ENCODE measurements around the gene TMEM247.

Gene TMEM247

GRCh38 chr2:46481198-46482193 is 2.1 kb downstream of the TMEM247 start:
- H3K27ac ChIP-seq, result no peak overlapping the region
- no peak for TF ChIP-seq ZFX (IDR thresholded peaks at IDR 0.05)
- TF ChIP-seq, protein P1, sequence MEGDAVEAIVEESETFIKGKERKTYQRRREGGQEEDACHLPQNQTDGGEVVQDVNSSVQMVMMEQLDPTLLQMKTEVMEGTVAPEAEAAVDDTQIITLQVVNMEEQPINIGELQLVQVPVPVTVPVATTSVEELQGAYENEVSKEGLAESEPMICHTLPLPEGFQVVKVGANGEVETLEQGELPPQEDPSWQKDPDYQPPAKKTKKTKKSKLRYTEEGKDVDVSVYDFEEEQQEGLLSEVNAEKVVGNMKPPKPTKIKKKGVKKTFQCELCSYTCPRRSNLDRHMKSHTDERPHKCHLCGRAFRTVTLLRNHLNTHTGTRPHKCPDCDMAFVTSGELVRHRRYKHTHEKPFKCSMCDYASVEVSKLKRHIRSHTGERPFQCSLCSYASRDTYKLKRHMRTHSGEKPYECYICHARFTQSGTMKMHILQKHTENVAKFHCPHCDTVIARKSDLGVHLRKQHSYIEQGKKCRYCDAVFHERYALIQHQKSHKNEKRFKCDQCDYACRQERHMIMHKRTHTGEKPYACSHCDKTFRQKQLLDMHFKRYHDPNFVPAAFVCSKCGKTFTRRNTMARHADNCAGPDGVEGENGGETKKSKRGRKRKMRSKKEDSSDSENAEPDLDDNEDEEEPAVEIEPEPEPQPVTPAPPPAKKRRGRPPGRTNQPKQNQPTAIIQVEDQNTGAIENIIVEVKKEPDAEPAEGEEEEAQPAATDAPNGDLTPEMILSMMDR (conservative IDR thresholded peaks at IDR 0.05), result no peak

- TF ChIP-seq ZFX (IDR thresholded peaks at IDR 0.05), result no peak
- TF ChIP-seq, protein P1 (conservative IDR thresholded peaks at IDR 0.05), result no peak
- H3K27ac ChIP-seq, result no peak overlapping the region
Observed at GRCh38 chr2:46482490-46482889, 3.1 kb downstream of the TMEM247 start.

DNA sequence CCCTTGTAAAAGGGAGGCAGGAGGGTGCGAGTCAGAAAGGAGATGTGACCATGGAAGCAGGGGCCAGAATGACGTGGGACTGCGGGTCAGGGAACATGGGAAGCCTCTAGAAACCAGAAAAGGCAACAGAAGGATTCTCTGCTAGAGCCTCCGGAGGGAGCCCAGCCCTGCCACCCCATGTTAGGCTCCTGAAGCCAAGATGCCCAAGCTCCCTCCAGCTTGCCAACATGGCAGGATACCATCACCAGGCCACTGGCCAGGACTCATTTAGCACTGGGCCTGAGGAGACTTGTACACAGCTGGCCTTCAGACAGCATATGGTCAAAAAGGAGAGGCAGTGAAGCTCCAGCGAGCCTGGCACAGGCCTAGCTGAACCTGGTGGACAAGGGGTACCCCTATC is 5.6 kb downstream of the TMEM247 start:
- TF ChIP-seq ZFX (IDR thresholded peaks at IDR 0.05), result no peak
- TF ChIP-seq, protein P1 (conservative IDR thresholded peaks at IDR 0.05), result no peak

GRCh38 chr2:46486436-46486835 is 7.1 kb downstream of the TMEM247 start:
- no peak overlapping the region for H3K27ac ChIP-seq
- TF ChIP-seq, protein P1 (conservative IDR thresholded peaks at IDR 0.05), result no peak
- TF ChIP-seq ZFX (IDR thresholded peaks at IDR 0.05), result no peak

More for the DNA sequence above, 5.6 kb downstream of the TMEM247 start:
- H3K27ac ChIP-seq, result no peak overlapping the region

DNA sequence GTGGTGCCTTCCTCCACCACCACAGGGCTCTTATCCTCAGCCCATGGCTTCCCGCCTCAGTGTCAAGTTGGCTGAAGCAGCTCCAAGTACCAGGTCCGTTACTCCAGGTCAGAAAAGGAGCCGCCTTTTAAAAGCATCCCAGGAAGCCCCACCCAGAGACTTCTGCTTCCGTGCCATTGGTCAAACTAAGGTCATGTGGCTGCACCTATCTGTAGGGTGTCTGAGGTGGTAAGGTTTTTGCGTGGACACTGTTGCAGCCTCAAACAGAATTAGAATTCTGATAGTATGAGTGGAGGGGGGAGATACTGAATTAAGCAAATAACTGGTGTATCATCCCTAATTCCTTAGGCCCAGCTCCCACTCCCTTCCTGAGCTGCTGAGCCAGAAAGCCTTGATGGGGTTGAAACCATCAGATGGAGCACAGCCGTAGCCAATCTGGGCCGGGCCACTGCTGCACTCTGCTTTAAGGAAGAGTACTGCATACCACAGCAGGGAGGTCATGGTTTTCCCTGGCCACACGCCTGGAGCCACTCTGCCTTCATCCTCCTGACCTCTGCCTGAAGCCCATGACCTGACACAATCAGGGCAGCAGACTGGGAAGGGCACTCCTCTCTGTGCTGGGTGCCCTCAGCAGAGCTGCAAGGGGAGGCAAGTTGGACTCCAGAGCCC is 8.4 kb downstream of the TMEM247 start:
- TF ChIP-seq ZFX (IDR thresholded peaks at IDR 0.05), result no peak
- TF ChIP-seq, protein P1 (conservative IDR thresholded peaks at IDR 0.05), result no peak
- no peak overlapping the region for H3K27ac ChIP-seq

GRCh38 chr2:46488389-46488788 is 9.0 kb downstream of the TMEM247 start:
- no peak overlapping the region for H3K27ac ChIP-seq
- TF ChIP-seq ZFX (IDR thresholded peaks at IDR 0.05), result no peak
- TF ChIP-seq, protein P1 (conservative IDR thresholded peaks at IDR 0.05), result no peak

Data from C4-2B (cell line).